ENCODE results near the gene GHR. TPM values are rescaled to one million over a fixed set of nuclear protein-coding genes. Genes with fewer than 3 reads are reported as not detected.
A peak's percentile ranks its signal among the peaks of the same experiment; 100 is the strongest.

The GHR gene
- total RNA-seq, 1 donor from 2014 or later: 2.3 TPM

- no peak overlapping the region for H2AFZ ChIP-seq (ENCODE audit: low read depth, low read length)
- no peak overlapping the region for H3K4me3 Mint-ChIP-seq (ENCODE audit: unreplicated experiment)
- H3K27ac ChIP-seq (ENCODE audit: low read depth, low read length): no peak overlapping the region
- H3K27me3 Mint-ChIP-seq (ENCODE audit: low read depth, unreplicated experiment): no peaks in the 10 kb centered on the region
- H3K4me3 ChIP-seq (ENCODE audit: insufficient read depth, low read depth, low read length): no peak overlapping the region
- H3K9me3 Mint-ChIP-seq (ENCODE audit: unreplicated experiment): peaks cover 4% of the 10 kb centered on the region
- no peak for TF ChIP-seq EZH2 (IDR thresholded peaks at IDR 0.05; ENCODE audit: insufficient read depth, low read length)
- TF ChIP-seq, protein P1, sequence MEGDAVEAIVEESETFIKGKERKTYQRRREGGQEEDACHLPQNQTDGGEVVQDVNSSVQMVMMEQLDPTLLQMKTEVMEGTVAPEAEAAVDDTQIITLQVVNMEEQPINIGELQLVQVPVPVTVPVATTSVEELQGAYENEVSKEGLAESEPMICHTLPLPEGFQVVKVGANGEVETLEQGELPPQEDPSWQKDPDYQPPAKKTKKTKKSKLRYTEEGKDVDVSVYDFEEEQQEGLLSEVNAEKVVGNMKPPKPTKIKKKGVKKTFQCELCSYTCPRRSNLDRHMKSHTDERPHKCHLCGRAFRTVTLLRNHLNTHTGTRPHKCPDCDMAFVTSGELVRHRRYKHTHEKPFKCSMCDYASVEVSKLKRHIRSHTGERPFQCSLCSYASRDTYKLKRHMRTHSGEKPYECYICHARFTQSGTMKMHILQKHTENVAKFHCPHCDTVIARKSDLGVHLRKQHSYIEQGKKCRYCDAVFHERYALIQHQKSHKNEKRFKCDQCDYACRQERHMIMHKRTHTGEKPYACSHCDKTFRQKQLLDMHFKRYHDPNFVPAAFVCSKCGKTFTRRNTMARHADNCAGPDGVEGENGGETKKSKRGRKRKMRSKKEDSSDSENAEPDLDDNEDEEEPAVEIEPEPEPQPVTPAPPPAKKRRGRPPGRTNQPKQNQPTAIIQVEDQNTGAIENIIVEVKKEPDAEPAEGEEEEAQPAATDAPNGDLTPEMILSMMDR (IDR thresholded peaks at IDR 0.05; ENCODE audit: insufficient read depth, low read depth, low read length): no peak
- no peaks in the 10 kb centered on the region for H3K36me3 Mint-ChIP-seq (ENCODE audit: low read depth, unreplicated experiment)
- no peaks in the 10 kb centered on the region for H3K27me3 ChIP-seq (ENCODE audit: insufficient read depth, low read length)
- no peak overlapping the region for H3K9ac ChIP-seq (ENCODE audit: low read length)
- no peaks in the 10 kb centered on the region for H3K79me2 ChIP-seq (ENCODE audit: insufficient read depth, low read length)
- no peaks in the 10 kb centered on the region for H3K4me1 Mint-ChIP-seq (ENCODE audit: low read depth, unreplicated experiment)
- H3K36me3 ChIP-seq (ENCODE audit: insufficient read depth, low read length): no peaks in the 10 kb centered on the region
- no peak overlapping the region for H3K27ac Mint-ChIP-seq (ENCODE audit: unreplicated experiment)
- H3K4me1 ChIP-seq (ENCODE audit: insufficient read depth, low read length): no peaks in the 10 kb centered on the region
- H3K4me2 ChIP-seq (ENCODE audit: low read length): no peak overlapping the region
- H3K9me3 ChIP-seq (ENCODE audit: insufficient read depth, low read depth, low read length): no peaks in the 10 kb centered on the region
- DNase-seq (ENCODE audit: low read depth): no peak
- H4K20me1 ChIP-seq (ENCODE audit: insufficient read depth, low read length): no peaks in the 10 kb centered on the region
- no peak for FAIRE-seq
These were observed 266.2 kb downstream of the GHR start for GRCh38 chr5:42689391-42689790.

- peak; percentile 2 for DNase-seq (ENCODE audit: low read depth)
- peaks cover 4% of the 10 kb centered on the region for H3K9me3 Mint-ChIP-seq (ENCODE audit: unreplicated experiment)
- Histone ChIP-seq H3K27me3 (ENCODE audit: insufficient read depth, low read length) (no peaks in the 10 kb centered on the region), H4K20me1 (ENCODE audit: insufficient read depth, low read length) (no peaks in the 10 kb centered on the region), H3K4me3 (ENCODE audit: insufficient read depth, low read depth, low read length) (no peak overlapping the region), H2AFZ (ENCODE audit: low read depth, low read length) (no peak overlapping the region), H3K27ac (ENCODE audit: low read depth, low read length) (no peak overlapping the region), H3K79me2 (ENCODE audit: insufficient read depth, low read length) (no peaks in the 10 kb centered on the region), H3K4me1 (ENCODE audit: insufficient read depth, low read length) (no peaks in the 10 kb centered on the region), H3K4me2 (ENCODE audit: low read length) (no peak overlapping the region), H3K9ac (ENCODE audit: low read length) (no peak overlapping the region), H3K36me3 (ENCODE audit: insufficient read depth, low read length) (no peaks in the 10 kb centered on the region), H3K9me3 (ENCODE audit: insufficient read depth, low read depth, low read length) (no peaks in the 10 kb centered on the region)
- FAIRE-seq: no peak
- H3K36me3 Mint-ChIP-seq (ENCODE audit: low read depth, unreplicated experiment): no peaks in the 10 kb centered on the region
- H3K27me3 Mint-ChIP-seq (ENCODE audit: low read depth, unreplicated experiment): no peaks in the 10 kb centered on the region
- H3K4me3 Mint-ChIP-seq (ENCODE audit: unreplicated experiment): no peak overlapping the region
- no peak overlapping the region for H3K27ac Mint-ChIP-seq (ENCODE audit: unreplicated experiment)
- no peak for TF ChIP-seq EZH2 (IDR thresholded peaks at IDR 0.05; ENCODE audit: insufficient read depth, low read length)
- TF ChIP-seq, protein P1 (IDR thresholded peaks at IDR 0.05; ENCODE audit: insufficient read depth, low read depth, low read length): no peak
- no peaks in the 10 kb centered on the region for H3K4me1 Mint-ChIP-seq (ENCODE audit: low read depth, unreplicated experiment)
These were observed 268.2 kb downstream of the GHR start for GRCh38 chr5:42691413-42691937.

DNA sequence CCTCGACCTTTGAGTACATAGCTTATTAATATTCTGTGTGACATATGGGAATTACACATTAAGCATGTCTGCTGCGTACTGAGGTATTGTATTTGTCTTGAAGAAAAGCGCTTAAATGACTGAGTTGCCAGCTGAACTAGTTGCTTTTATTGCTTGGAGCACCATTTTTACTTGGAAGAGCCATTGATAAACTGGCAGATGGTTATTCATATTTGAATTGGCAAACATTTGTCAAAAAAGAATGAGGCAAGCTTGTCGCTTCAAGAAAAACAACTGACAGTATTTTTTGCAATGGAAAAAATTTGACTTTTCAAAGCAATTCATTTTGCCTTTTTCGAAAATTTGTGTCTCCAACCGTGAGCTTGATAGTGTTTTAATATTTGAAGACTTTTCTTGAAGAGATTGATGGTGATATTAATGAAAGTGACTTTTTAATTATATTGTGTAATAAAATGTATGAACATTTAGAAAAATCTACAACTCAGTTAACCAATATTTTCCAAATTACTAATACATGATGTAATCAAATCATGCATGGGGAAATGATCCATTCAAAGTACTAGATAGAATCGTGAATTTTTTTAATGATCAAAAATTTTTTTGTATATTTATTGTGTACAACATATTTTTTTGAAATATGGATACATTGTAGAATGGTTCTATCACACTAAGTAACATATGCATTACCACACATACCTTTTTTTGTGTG is 278.3 kb downstream of the GHR start:
- Histone ChIP-seq H4K20me1 (ENCODE audit: insufficient read depth, low read length) (no peaks in the 10 kb centered on the region), H3K4me3 (ENCODE audit: insufficient read depth, low read depth, low read length) (no peak overlapping the region), H3K4me1 (ENCODE audit: insufficient read depth, low read length) (no peaks in the 10 kb centered on the region), H3K36me3 (ENCODE audit: insufficient read depth, low read length) (no peaks in the 10 kb centered on the region), H3K79me2 (ENCODE audit: insufficient read depth, low read length) (no peaks in the 10 kb centered on the region), H2AFZ (ENCODE audit: low read depth, low read length) (no peak overlapping the region), H3K9ac (ENCODE audit: low read length) (no peak overlapping the region), H3K9me3 (ENCODE audit: insufficient read depth, low read depth, low read length) (peaks cover 2% of the 10 kb centered on the region), H3K4me2 (ENCODE audit: low read length) (no peak overlapping the region), H3K27me3 (ENCODE audit: insufficient read depth, low read length) (no peaks in the 10 kb centered on the region), H3K27ac (ENCODE audit: low read depth, low read length) (no peak overlapping the region)
- H3K27ac Mint-ChIP-seq (ENCODE audit: unreplicated experiment): no peak overlapping the region
- no peak for TF ChIP-seq EZH2 (IDR thresholded peaks at IDR 0.05; ENCODE audit: insufficient read depth, low read length)
- TF ChIP-seq, protein P1 (IDR thresholded peaks at IDR 0.05; ENCODE audit: insufficient read depth, low read depth, low read length): no peak
- H3K4me3 Mint-ChIP-seq (ENCODE audit: unreplicated experiment): no peak overlapping the region
- DNase-seq (ENCODE audit: low read depth) (no peak), FAIRE-seq (no peak)
- H3K4me1 Mint-ChIP-seq (ENCODE audit: low read depth, unreplicated experiment): no peaks in the 10 kb centered on the region
- H3K9me3 Mint-ChIP-seq (ENCODE audit: unreplicated experiment): peaks cover 4% of the 10 kb centered on the region
- H3K36me3 Mint-ChIP-seq (ENCODE audit: low read depth, unreplicated experiment): no peaks in the 10 kb centered on the region
- no peaks in the 10 kb centered on the region for H3K27me3 Mint-ChIP-seq (ENCODE audit: low read depth, unreplicated experiment)
